Activated CD4-positive, alpha-beta memory T cell treated with anti-CD3 and anti-CD28 coated beads for 36 hours (primary cell): ENCODE results near the gene AGER. TPM values are rescaled to one million over a fixed set of nuclear protein-coding genes. Genes with fewer than 3 reads are reported as not detected.
A peak's percentile ranks its signal among the peaks of the same experiment; 100 is the strongest.
"Not testable (repeated sequence)": the region's sequence is repeated elsewhere in the genome, so short reads cannot be mapped to it uniquely, and the experiment has no call there.

Experiments
- CTCF ChIA-PET: fragments of 350-600 bp; sonication (Branson Sonifier 250); formaldehyde crosslinking; loops from one replicate; lab custom pipeline; 2021; ENCODE audit warnings: antibody characterized with exemption, inconsistent platforms; lab: Charles Lee
- POLR2A ChIA-PET: fragments of 350-600 bp; sonication (Branson Sonifier 250); formaldehyde crosslinking; loops from one replicate; lab custom pipeline; 2021; ENCODE audit warnings: antibody characterized with exemption; lab: Charles Lee
- DNase-seq: peaks from one replicate; pipeline ENCODE4 v3.0.0-alpha.2; 2020
- H3K27ac Mint-ChIP-seq: one replicate; pipeline ENCODE4 v1.8.0; 2021; ENCODE audit warnings: mixed read lengths
- H3K27me3 Mint-ChIP-seq: one replicate; pipeline ENCODE4 v1.8.0; 2021; ENCODE audit warnings: mixed read lengths
- H3K36me3 Mint-ChIP-seq: one replicate; pipeline ENCODE4 v1.8.0; 2021; ENCODE audit warnings: mixed read lengths
- H3K4me1 Mint-ChIP-seq: one replicate; pipeline ENCODE4 v1.8.0; 2021; ENCODE audit warnings: low read depth, mixed read lengths
- H3K4me3 Mint-ChIP-seq: one replicate; pipeline ENCODE4 v1.8.0; 2021; ENCODE audit warnings: mild to moderate bottlenecking, mixed read lengths
- H3K9me3 Mint-ChIP-seq: one replicate; pipeline ENCODE4 v1.8.0; 2021; ENCODE audit warnings: mixed read lengths
- intact Hi-C: fragments of 100-400 bp; cut with micrococcal nuclease; formaldehyde crosslinking; loops from one replicate; pipeline ENCODE4 v1.15.1; 2023
- total RNA-seq, 2 experiments: library from RNA; stranded (reverse); gene quantifications; one replicate each; pipeline ENCODE4 v1.2.3, GENCODE V29; 2021

AGER gene
- total RNA-seq, 2 experiments from 2014 or later: 16.5 to 23.5 TPM

- Mint-ChIP-seq H3K27me3 (no peaks in the 10 kb centered on the region), H3K27ac (peak overlapping the region; percentile 98), H3K36me3 (peaks cover 8% of the 10 kb centered on the region), H3K4me3 (peak overlapping the region; percentile 96), H3K4me1 (peaks cover 23% of the 10 kb centered on the region), H3K9me3 (no peaks in the 10 kb centered on the region)
- CTCF ChIA-PET: interaction anchor here (0.6 to 2.5 kb wide), 20 partner anchors 10 to 1140 kb away, joined by 3 to 21 read pairs (median 4); partner anchors contain the start of genes AGPAT1, ATF6B, FKBPL and HLA-DMA
- POLR2A ChIA-PET: interaction anchor here (0.6 to 1.7 kb wide), 8 partner anchors 17 to 537 kb away, joined by 3 to 16 read pairs (median 4); partner anchors contain the start of genes AGPAT1, ATF6B and FKBPL
- intact Hi-C loops: loop anchor here (1.0 to 10.0 kb wide), 8 partner anchors 18 to 1219 kb away; partner anchors contain the start of genes ATF6B, CUTA, HSPA1B and LTA
- DNase-seq: peak; percentile 80
These were observed 12.0 kb upstream of the AGER start for GRCh38 chr6:32195902-32196681.

DNA sequence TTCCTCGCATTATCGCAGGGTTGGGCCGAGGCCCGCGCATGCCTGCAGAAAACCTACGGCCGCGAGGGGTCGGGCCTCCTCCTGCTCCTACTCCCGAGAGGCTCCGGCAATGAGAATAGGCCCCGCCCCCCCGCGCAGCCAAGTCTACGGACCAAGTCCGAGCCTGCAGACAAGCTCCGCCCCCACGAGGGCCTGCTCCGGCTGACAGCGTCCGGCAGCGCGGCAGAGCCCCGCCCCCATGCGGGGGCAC lies 11.5 kb upstream of the AGER start:
- CTCF ChIA-PET: interaction anchor here (0.6 to 2.5 kb wide), 22 partner anchors 9 to 1141 kb away, joined by 3 to 21 read pairs (median 3); partner anchors contain the start of genes AGPAT1, ATF6B, FKBPL and HLA-DMA
- peak; percentile 100 for DNase-seq
- POLR2A ChIA-PET: interaction anchor here (1.2 to 1.7 kb wide), 5 partner anchors 16 to 68 kb away, joined by 4 to 16 read pairs (median 7); partner anchors contain the start of genes AGPAT1, ATF6B and FKBPL
- peak overlapping the region; percentile 96 for H3K4me3 Mint-ChIP-seq
- H3K36me3 Mint-ChIP-seq: peaks cover 11% of the 10 kb centered on the region
- no peaks in the 10 kb centered on the region for H3K27me3 Mint-ChIP-seq
- no peaks in the 10 kb centered on the region for H3K9me3 Mint-ChIP-seq
- peak overlapping the region; percentile 98 for H3K27ac Mint-ChIP-seq
- H3K4me1 Mint-ChIP-seq: peaks cover 23% of the 10 kb centered on the region
- intact Hi-C loops: loop anchor here (1.0 to 10.0 kb wide), 8 partner anchors 17 to 1219 kb away; partner anchors contain the start of genes ATF6B, CUTA, HSPA1B and LTA

- peak overlapping the region; percentile 96 for H3K4me3 Mint-ChIP-seq
- intact Hi-C loops: loop anchor here (1.0 to 10.0 kb wide), 9 partner anchors 17 to 1220 kb away; partner anchors contain the start of genes ATF6B, CUTA, HSPA1B and LTA
- H3K4me1 Mint-ChIP-seq: peaks cover 23% of the 10 kb centered on the region
- ChIA-PET CTCF (interaction anchor here (0.6 to 2.5 kb wide), 22 partner anchors 9 to 1141 kb away, joined by 3 to 21 read pairs (median 3); partner anchors contain the start of genes AGPAT1, ATF6B, FKBPL and HLA-DMA), POLR2A (interaction anchor here (1.2 to 1.7 kb wide), 5 partner anchors 16 to 67 kb away, joined by 4 to 16 read pairs (median 7); partner anchors contain the start of genes AGPAT1, ATF6B and FKBPL)
- H3K27me3 Mint-ChIP-seq: no peaks in the 10 kb centered on the region
- peaks cover 14% of the 10 kb centered on the region for H3K36me3 Mint-ChIP-seq
- peak overlapping the region; percentile 89 for H3K27ac Mint-ChIP-seq
- no peaks in the 10 kb centered on the region for H3K9me3 Mint-ChIP-seq
- DNase-seq: peak; percentile 59
These were observed 11.0 kb upstream of the AGER start for GRCh38 chr6:32194825-32195651.

- intact Hi-C loops: loop anchor here (2.0 to 10.0 kb wide), 5 partner anchors 46 to 1220 kb away; partner anchors contain the start of genes CUTA, HSPA1B, LTA and PHF1
- Mint-ChIP-seq H3K27ac (peak overlapping the region; percentile 89), H3K36me3 (peaks cover 14% of the 10 kb centered on the region), H3K4me1 (peaks cover 23% of the 10 kb centered on the region), H3K9me3 (no peaks in the 10 kb centered on the region), H3K27me3 (no peaks in the 10 kb centered on the region), H3K4me3 (no peak overlapping the region)
- POLR2A ChIA-PET: interaction anchor here (1.6 to 1.7 kb wide), 2 partner anchors 15 to 66 kb away, joined by 7 to 9 read pairs; partner anchors contain the start of gene ATF6B
- no peak for DNase-seq
- CTCF ChIA-PET: interaction anchor here (1.0 to 2.5 kb wide), 5 partner anchors 8 to 70 kb away, joined by 3 to 21 read pairs (median 7); partner anchors contain the start of genes ATF6B, FKBPL and PRRT1
These were observed 10.3 kb upstream of the AGER start for GRCh38 chr6:32194388-32194787.

- intact Hi-C loops: loop anchor here (5.0 to 10.0 kb wide), 4 partner anchors 368 to 1222 kb away; partner anchors contain the start of genes CUTA, HSPA1B, LTA and PHF1
- Mint-ChIP-seq H3K4me1 (peaks cover 34% of the 10 kb centered on the region), H3K36me3 (peaks cover 24% of the 10 kb centered on the region), H3K27ac (peak overlapping the region; percentile 98), H3K4me3 (peak overlapping the region; percentile 92)
- not testable (repeated sequence) for DNase-seq, H3K27me3 Mint-ChIP-seq, H3K9me3 Mint-ChIP-seq
- ChIA-PET POLR2A (interaction anchor here (0.8 to 8.5 kb wide), 2 partner anchors 15 to 45 kb away, joined by 3 to 57 read pairs; partner anchors contain the start of genes AGPAT1 and RNF5), CTCF (interaction anchor here (0.9 to 2.0 kb wide), 4 partner anchors 14 to 1084 kb away, joined by 3 to 7 read pairs (median 4); partner anchors contain the start of gene TAP2)
These were observed 9.0 kb upstream of the AGER start for GRCh38 chr6:32193096-32193495.

GRCh38 chr6:32192608-32193039 lies 8.6 kb upstream of the AGER start, which contains the start of gene GPSM3:
TSS of gene GPSM3 (minus strand) at chr6:32192643. CDS start at chr6:32192513, 130 bp downstream.
- peak within 1 kb of the TSS; percentile 92 for H3K4me3 Mint-ChIP-seq
- peak within 1 kb of the TSS; percentile 98 for H3K27ac Mint-ChIP-seq
- no peaks in the 10 kb centered on the region for H3K27me3 Mint-ChIP-seq
- ChIA-PET POLR2A (interaction anchor here (0.7 to 8.5 kb wide), 3 partner anchors 15 to 44 kb away, joined by 3 to 57 read pairs (median 3); partner anchors contain the start of genes AGPAT1 and RNF5), CTCF (interaction anchor here (0.9 to 2.0 kb wide), 4 partner anchors 13 to 1085 kb away, joined by 3 to 7 read pairs (median 4); partner anchors contain the start of gene TAP2)
- H3K9me3 Mint-ChIP-seq: no peaks in the 10 kb centered on the region
- H3K4me1 Mint-ChIP-seq: peaks cover 38% of the 10 kb centered on the region
- intact Hi-C loops: loop anchor here (5.0 to 10.0 kb wide), 4 partner anchors 368 to 1222 kb away; partner anchors contain the start of genes CUTA, HSPA1B, LTA and PHF1
- H3K36me3 Mint-ChIP-seq: peaks cover 26% of the 10 kb centered on the region
- DNase-seq: peak; percentile 71

DNA sequence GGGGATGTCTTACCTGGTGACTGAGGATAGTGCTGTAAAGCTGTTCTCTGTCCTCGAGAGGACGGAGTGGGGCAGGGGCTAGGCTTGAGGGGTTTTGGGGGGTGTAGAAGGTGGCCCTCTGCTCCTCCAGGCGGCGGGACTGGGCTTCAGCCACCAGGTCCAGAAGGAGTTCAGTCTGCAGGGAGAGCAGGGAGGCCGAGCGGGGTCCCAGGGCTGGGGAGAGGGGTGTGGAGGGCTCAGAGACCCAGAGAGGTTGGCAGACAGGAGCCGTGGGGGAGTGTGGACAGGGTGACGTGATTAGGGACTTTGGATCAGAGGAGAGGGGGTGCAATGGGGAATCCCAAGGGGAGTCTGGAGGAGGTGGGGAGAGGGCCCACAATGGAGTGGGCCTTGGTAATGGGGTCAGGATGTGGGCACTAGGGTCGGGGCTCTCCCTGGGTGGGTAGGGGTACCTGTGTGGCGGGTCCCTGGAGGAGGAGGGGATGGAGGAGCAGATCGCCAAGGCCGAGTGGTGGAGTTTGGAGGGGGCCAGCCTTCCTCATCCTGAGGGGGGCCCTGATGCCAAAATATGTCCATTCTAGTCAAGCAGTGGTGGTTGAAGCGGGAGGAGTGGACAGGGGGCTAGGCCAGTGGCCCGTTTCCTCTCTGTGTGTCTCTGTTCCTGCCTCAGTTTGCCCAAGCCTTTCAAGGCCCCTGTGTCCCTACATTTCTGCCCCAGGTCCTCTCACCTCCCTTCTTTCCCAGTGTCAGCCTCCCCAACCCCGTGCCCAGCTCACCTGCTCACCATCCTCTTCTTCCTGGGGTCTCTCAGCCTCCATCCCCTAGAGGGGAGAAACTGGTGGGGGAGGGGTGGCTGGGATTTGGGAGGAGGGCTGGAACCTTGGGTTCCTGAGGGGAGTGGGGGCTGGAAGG lies 7.9 kb upstream of the AGER start:
- Mint-ChIP-seq H3K27me3 (no peaks in the 10 kb centered on the region), H3K27ac (peak overlapping the region; percentile 98), H3K9me3 (no peaks in the 10 kb centered on the region), H3K4me1 (peaks cover 43% of the 10 kb centered on the region), H3K36me3 (peaks cover 33% of the 10 kb centered on the region), H3K4me3 (peak overlapping the region; percentile 92)
- ChIA-PET POLR2A (interaction anchor here (0.7 to 8.5 kb wide), 2 partner anchors 14 to 44 kb away, joined by 3 to 57 read pairs; partner anchors contain the start of genes AGPAT1 and RNF5), CTCF (interaction anchor here (1.2 to 2.0 kb wide), 3 partner anchors 13 to 647 kb away, joined by 3 to 7 read pairs (median 6); partner anchors contain the start of gene TAP2)
- DNase-seq: peak; percentile 49
- intact Hi-C loops: loop anchor here (5.0 to 10.0 kb wide), 4 partner anchors 367 to 1223 kb away; partner anchors contain the start of genes CUTA, HSPA1B, LTA and PHF1

- Mint-ChIP-seq H3K4me1 (peaks cover 48% of the 10 kb centered on the region), H3K9me3 (no peaks in the 10 kb centered on the region), H3K36me3 (peaks cover 41% of the 10 kb centered on the region), H3K4me3 (peak overlapping the region; percentile 92), H3K27me3 (no peaks in the 10 kb centered on the region), H3K27ac (peak overlapping the region; percentile 98)
- POLR2A ChIA-PET: interaction anchor here (8.5 kb wide), 1 partner anchor 13 kb away, joined by 57 read pairs; the partner anchor contains the start of genes AGPAT1 and RNF5
- CTCF ChIA-PET: interaction anchor here (0.8 to 2.0 kb wide), 3 partner anchors 12 to 647 kb away, joined by 3 to 6 read pairs (median 6); partner anchors contain the start of genes ATF6B and TAP2
- no peak for DNase-seq
- intact Hi-C loops: loop anchor here (1.0 to 10.0 kb wide), 5 partner anchors 13 to 1224 kb away; partner anchors contain the start of genes CUTA, HSPA1B, LTA and PHF1
These were observed 7.0 kb upstream of the AGER start for GRCh38 chr6:32190911-32191677.
